NCI-H2029 treated with DMSO at 0.1 percent for 48 hours (cell line): ENCODE data around the gene PIAS4.

Source experiments
- DNase-seq: peaks from one replicate; lab custom pipeline; 2025; lab: John Stamatoyannopoulos, UW

Gene PIAS4

GRCh38 chr19:4023600-4024398 lies 16.3 kb downstream of the PIAS4 start:
- DNase-seq, result no peak

DNA sequence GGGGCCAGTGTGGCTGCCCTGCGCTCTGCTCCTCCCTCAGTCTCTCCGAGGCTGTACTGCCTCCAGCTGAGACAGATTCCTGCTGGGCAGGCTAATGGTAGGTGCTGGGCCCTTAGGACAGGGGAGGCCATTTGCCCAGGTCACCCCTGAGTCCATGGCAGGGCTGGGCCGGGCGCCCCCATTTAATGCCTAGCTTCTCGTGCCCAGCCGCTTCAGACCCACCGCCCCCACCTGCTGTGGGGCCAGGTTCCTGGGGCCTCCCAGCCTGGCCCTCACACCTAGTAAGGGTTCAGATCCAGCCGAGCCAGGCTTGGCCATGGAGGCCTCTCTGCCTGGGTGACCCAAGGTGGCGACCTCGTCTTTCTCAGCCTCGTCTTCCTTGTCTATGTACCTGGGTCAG lies 17.8 kb downstream of the PIAS4 start:
- no peak for DNase-seq

- DNase-seq, result no peak
These were observed 19.6 kb downstream of the PIAS4 start for GRCh38 chr19:4027146-4027545.

- DNase-seq, result no peak
These were observed 21.1 kb downstream of the PIAS4 start for GRCh38 chr19:4028334-4029246.

- no peak for DNase-seq
These were observed 21.7 kb downstream of the PIAS4 start for GRCh38 chr19:4029247-4029614.

GRCh38 chr19:4030552-4030951 lies 23.0 kb downstream of the PIAS4 start:
- no peak for DNase-seq

DNA sequence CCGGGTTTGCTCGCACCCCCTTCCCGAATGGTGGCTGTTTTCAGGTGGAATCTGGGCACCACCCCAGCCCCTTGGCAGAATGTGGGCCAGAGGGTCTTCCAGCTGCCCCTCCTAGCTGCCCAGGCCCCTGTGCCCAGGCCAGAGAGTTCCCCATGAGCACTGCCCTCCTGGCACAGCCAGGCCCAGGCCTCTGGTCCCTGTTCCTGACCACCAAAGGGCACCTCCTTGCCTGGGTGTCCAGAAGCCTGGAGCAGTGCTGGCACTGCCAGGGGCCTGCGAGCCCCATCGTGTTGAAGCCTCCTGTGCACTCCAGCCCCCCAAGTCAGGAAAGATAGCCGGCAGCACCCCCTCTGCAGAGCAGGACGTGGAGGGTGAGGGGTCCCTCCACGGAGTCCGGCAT lies 23.4 kb downstream of the PIAS4 start:
- DNase-seq, result no peak

DNA sequence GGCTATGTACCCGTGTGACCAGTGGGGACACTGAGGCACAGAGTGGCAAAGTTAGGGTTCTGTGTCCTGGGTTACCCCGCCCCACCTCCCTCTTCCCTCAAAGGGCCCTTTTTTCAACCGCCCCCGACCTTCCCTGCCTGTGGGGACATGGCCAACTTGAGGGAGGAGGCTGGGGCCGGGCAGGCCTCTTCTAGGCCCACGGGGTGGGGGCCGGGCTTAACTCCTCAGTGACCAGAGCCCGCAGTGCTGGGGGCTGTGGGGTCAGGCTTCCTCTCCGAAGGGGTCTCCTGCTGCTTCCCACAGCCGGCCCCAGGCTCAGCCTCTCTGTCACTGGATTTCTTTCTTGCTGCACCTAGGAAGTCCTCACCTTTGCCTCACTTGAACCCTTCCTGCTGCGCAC lies 23.9 kb downstream of the PIAS4 start:
- DNase-seq, result no peak

GRCh38 chr19:4032436-4032835 lies 24.9 kb downstream of the PIAS4 start:
- no peak for DNase-seq

DNA sequence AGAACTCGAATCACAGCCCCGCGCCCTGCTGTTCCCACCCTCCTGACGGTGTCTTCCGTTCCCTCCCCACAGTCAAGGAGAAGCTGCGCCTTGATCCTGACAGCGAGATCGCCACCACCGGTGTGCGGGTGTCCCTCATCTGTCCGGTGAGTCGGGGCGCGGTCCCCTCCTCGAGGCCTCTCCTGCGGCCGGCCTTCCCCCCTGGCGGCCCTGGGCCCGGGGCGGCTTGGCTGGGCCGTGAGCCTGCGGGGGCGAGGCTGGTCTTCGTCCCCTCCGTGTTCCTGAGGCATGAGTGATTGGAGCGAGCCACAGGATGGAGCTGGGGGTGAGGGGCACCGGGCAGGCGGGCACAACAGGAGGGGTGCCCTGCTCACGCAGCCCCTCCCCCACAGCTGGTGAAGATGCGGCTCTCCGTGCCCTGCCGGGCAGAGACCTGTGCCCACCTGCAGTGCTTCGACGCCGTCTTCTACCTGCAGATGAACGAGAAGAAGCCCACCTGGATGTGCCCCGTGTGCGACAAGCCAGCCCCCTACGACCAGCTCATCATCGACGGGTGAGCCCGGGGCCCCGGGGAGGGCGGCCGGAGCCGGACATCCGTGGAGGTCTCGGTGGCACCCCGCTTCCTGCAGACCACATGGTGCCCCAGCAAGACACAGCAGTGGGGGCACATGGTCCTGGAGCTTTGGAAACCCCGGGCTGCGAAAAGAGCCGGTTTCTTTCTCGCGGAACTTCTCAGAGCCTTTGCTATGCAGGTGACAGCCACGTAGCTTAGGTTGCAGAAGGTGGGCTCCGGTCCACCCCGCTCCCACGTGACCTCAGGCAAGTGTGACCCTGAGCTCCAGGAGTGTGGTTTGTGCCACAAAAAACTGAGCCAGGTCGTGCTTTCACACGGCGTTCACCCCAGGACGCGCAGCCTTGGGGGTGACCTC lies 25.8 kb downstream of the PIAS4 start:
- DNase-seq, result no peak

DNA sequence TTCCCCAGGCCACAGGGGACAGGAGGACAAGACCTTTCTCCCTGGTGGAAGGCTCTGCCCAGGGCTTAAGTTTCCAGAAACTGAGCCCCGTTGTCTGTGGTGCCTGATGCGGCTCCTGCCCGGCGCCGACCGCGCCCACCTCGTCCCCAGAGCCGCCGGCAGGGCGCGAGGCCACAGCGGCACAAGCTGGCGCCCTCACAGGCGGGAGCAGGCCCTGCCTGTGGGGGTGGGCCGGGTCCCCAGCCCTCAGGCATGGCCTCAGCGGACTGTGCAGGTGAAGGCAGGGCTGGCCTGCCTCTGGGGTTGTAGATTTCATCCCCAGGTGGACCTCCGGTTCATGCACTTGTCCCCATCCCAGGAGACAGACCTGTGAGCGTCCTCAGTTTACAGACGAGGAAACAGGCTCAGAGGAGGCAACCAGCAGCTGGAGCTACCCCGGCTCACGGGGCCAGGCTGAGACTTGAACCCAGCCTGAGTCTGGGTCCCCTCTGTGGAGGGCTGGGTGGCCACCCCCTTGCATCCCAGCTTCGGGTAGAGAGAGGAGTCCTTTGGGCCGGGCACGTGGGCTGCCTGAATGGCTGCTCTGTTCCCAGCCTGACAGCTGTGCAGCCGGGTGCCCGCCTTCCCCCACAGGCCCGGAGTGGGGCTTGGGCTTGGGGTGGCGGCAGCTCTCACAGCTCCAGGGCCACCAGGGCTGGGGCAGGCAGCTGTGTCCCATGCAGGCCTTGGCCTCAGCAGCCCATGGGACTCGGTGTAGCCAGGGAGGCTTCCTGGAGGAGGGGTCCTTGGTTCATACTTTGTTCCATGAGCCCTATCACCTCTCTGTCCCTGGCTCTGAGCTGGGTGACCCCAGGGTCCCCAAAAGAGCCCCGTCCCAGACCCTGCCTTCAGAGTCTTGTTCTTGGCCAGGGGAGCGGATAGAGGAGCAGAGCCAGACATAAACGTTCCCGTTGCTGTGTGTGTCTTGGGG lies 26.8 kb downstream of the PIAS4 start:
- DNase-seq, result no peak

GRCh38 chr19:4035018-4035566 lies 27.6 kb downstream of the PIAS4 start:
- DNase-seq, result no peak

DNA sequence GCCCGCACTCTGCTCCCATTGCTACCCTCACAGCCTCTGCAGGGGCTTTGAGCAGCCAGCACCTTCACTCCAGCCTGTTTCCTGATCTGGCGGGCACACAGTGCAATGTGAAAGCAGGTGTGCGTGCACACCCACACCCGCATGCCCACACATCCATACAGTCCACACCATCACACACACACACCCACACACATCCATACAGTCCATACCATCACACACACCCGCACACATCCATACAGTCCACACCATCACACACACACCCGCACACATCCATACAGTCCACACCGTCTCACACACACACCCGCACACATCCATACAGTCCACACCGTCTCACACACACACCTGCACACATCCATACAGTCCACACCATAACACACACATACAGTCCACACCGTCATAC lies 28.0 kb downstream of the PIAS4 start:
- no peak for DNase-seq

DNA sequence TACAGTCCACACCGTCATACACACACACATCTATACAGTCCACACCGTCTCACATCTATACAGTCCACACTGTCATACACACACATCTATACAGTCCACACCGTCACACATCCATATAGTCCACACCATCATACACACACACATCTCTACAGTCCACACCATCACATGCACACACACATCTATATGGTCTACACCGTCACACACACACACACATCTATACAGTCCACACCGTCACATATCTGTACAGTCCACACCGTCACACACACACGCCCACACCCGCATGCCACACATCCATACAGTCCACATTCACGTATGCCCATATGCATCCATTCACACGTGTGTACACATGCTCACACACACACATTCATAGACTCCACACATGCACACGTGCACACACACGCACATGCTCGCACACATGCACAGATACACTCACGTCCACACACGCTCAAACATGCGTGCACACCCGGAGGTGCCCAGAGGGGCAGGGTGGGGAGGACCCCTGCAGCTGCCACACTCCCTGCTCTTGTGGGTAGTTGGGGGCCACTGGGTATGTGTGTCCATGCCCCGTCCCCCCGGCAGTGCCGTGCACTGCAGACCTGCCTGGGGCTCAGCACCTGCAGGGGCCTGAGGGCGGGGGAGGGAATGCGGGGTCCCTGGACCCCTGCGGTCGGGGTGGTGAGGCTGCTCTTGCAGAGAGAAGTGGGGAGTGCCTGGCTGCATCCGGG lies 29.2 kb downstream of the PIAS4 start:
- DNase-seq, result no peak

DNA sequence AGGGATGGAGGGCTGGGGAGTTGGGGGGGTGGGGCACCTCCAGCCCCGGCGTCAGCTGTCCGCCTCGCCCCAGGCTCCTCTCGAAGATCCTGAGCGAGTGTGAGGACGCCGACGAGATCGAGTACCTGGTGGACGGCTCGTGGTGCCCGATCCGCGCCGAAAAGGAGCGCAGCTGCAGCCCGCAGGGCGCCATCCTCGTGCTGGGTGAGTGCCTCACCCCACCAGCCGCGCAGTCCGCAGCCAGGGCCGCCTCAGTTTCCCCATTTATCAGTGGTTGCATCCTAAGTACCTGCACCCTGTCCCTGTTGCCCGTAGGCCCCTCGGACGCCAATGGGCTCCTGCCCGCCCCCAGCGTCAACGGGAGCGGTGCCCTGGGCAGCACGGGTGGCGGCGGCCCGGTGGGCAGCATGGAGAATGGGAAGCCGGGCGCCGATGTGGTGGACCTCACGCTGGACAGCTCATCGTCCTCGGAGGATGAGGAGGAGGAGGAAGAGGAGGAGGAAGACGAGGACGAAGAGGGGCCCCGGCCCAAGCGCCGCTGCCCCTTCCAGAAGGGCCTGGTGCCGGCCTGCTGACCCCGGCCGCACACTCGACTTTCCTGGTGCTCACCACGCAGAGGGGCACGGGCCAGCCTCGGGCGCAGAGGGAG lies 29.9 kb downstream of the PIAS4 start:
- DNase-seq, result no peak

DNA sequence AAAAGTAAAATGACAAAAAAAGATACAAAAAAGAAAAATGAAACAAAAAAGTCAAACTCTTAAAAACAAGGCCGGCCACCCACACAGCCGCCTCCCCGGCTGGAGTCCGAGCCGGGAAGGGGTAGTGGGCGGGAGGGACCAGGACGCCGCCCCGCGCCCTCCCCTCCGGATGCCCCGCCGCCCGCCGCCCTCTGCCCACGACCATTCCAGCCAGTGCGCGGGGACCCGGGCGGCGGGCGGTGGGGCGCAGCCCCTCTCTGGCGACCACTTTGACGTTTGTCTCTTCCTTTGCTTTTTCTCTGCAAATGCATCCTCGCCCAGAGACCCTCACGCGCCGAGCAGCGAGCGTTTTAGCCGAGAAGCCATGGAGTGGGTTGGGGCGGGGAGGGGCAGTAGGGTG lies 30.5 kb downstream of the PIAS4 start:
- no peak for DNase-seq

GRCh38 chr19:4038661-4039423 lies 31.3 kb downstream of the PIAS4 start:
- no peak for DNase-seq

DNA sequence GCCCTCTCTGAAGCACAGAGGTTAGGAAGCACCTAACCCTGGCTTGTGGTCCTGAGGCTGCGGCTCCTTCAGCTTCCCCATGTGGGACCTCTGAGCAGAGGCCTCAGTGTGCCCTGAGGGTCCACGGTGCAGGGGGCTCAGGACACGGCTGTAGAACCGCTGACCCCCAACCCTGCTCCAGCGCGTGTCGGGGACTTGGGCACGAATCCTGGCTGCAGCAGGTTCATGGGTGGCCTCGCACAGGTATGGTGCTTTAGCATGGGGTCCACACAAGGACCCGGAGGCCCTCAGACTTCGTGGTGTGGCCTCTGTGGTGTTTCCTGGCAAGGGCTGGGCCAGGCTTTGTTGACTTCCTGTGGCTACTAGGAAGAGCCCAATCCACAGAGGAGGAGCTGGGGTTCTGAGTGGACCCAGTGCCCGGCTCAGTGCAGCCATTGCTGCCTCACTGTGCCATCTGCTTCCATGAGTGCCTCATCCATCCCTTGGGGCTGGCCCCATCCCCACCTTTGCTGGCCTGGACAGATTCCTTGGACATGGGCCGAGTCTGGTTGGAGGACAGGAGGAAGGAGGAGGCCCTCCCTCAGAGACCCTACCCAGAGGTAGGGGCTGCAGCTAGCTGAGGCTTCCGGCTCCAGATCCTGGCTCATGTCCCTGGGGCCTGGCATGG lies 34.7 kb downstream of the PIAS4 start:
- no peak for DNase-seq
